GM21717 (cell line): ENCODE measurements around the gene GALNT17.

Source experiments
- ATAC-seq: cut with Tn5 transposase; IDR thresholded peaks from one replicate; pipeline ENCODE4 v1.9.1; 2021; ENCODE audit warnings: mild to moderate bottlenecking, moderate library complexity; ENCODE audit not compliant: unreplicated experiment

GALNT17 gene

DNA sequence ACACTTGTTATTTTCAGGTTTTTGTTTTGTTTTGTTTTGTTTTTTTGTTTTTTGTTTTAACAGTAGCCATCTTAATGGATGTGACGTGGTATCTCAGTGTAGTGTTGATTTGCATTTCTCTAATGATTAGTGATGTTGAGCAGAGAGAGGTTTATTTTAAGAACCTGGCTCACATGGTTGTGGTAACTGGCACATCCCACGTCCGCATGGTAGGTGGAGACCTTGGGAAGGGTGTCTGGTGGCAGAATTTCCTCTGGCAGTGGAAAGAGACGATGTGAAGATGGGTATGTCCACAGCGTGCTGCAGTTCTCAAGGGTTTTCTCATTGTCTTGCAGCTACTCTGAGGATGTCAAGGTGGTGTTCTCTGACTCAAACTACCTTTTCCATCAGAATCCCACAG lies 252.2 kb downstream of the GALNT17 start:
- ATAC-seq, result no peak

GRCh38 chr7:71385330-71385729 lies 253.4 kb downstream of the GALNT17 start:
- no peak for ATAC-seq

DNA sequence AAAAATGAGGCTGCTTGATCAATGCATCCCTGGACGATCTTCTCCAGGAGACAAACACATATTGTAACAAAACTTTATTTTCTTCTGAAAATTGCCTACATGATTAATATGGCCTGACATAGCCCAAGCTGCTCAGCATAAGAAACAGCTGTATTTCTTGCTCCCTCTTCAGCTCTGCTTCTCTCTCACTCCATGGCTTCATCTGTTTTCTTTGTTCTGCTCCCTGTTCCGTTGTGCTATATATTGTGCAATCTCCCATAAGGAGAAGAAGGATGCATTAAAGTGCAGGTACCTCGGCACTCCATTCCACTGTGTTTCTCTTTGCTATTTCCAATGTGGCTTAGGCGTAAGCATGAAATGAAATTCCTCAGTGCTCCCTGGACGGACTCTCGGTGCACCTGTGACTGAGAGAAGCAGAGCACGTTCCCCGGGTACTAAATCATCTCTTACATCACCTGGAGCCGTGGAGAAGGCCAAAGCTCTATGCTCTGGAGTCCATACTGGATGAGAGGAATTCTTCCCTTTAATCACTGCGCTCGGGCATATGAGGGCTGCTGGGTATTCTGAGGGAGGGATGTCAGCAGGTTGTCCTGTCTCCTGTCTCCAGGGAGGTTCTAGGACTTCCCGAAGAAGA lies 254.3 kb downstream of the GALNT17 start:
- ATAC-seq, result no peak

- ATAC-seq, result no peak
These were observed 256.2 kb downstream of the GALNT17 start for GRCh38 chr7:71388181-71388580.

DNA sequence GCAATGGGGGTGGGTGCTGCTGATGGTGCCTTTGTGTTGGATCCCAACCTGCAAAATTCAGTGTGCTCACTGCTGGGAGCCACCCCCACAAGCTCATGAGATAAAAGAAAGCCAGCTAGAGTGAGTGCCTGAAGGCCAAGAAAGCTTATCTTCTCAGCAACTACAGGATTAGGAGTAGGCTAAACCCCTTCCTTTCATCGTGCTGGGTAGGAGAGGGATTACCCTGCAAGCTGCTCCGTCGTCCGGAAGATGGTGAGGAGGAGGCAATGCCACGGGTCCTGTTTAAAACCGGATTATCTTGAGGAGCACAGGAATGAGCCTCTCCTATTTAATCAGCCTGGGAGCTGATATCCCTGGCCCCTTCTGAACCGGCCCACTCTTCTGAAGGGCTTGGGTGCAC lies 258.0 kb downstream of the GALNT17 start:
- ATAC-seq, result no peak

- no peak for ATAC-seq
These were observed 261.7 kb downstream of the GALNT17 start for GRCh38 chr7:71393661-71394060.

GRCh38 chr7:71402684-71403083 lies 270.7 kb downstream of the GALNT17 start:
- ATAC-seq, result no peak

GRCh38 chr7:71403202-71403946 lies 271.4 kb downstream of the GALNT17 start:
- no peak for ATAC-seq

DNA sequence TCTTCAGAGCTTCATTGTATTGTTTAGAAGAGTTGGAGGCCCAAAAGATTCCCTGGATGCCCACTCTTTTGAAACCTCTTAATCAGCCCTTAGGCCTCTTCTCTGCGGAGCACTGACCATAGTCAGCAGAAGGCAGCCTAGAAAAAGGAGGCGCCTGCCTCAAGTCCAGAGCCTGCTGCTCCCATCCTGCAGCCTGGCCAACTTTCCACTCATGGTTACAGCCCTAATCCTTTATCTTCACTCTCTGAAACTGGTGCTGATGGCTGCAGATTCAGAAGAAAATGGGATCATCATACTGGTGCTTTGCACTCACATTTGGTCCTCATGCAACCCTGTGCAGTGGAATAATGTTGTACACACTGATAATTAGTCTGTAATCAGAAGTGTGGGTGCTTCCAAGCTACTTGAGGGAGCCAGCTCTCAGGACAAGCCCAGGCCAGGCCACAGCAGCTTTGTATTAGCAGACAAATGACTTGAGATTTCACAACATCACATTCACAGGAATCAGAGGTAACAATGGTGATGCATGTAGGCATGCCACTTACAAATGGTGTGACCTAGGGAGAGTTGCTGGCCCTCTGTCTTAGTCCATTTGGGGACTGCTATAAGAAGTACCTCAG lies 272.9 kb downstream of the GALNT17 start:
- ATAC-seq, result no peak

- no peak for ATAC-seq
These were observed 276.3 kb downstream of the GALNT17 start for GRCh38 chr7:71408271-71408670.

DNA sequence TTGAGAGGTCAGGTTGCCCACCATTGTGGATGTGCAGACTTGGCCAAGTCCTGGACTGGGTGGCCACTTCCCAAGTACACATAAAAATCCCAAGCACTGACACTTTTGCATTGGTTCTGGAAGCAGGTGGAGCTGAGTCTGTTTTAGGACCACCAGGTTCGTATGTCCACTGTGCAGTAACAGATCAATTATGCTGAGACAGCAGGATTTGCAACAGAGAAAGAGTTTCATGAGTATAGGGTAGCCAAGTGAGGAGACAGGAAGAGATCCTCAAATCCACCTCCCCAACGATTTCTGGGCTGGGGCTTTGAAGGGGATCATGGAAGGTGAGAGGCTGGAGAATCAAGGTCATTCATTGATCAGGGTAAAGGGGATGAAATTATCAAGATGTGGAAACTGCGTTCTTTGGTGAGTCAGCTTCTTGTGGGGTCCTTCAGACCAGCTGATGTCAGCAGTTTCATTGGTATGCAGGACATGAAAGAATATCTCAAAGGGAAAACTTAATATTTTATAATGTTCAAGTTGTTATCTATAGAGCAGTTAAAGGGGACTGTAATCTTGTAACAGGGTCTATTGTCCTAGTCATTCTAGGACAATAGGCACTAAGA lies 277.7 kb downstream of the GALNT17 start:
- no peak for ATAC-seq

DNA sequence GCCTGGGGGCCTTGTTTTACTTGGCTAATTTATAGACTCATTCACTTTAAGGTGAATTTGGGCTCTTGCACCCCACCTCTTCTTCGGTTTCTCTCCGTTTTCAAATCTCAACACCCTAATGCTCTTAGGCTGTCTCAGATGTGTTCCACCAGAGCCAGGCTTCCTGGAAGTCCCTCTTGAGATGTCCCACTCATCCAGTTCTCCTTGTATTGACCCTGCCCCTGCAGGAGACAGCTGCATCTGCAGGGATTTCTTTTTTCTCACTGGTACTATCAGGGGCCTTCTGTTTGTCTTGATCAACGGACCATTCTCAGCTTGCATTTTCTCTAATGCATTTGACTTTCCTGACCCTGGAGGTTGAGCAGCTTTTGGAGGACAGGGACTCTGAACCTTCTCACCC lies 279.5 kb downstream of the GALNT17 start:
- ATAC-seq, result no peak

- no peak for ATAC-seq
These were observed 282.5 kb downstream of the GALNT17 start for GRCh38 chr7:71414490-71414889.

- no peak for ATAC-seq
These were observed 287.8 kb downstream of the GALNT17 start for GRCh38 chr7:71419546-71420337.

GRCh38 chr7:71422104-71422503 lies 290.2 kb downstream of the GALNT17 start:
- no peak for ATAC-seq

GRCh38 chr7:71424166-71425035 lies 292.5 kb downstream of the GALNT17 start:
- no peak for ATAC-seq

DNA sequence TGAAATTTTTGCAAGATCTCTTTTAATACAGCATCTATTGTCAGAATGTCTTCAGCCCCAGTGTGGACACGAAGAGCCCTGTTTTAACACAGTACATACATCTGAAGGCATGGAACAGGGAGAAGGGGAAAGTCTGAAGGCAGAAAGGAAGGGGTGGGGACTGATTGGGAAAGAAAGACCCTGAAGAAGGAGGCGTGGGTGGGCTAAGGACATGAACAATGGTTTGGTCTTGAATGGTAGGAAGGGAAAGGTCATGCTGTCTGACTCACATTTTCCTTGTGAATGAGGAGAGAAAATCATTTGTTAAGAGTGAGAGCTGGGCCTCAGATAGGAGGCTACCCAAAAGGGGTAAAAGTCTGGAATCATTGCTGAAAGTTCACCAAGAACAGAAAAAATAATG lies 297.1 kb downstream of the GALNT17 start:
- no peak for ATAC-seq

DNA sequence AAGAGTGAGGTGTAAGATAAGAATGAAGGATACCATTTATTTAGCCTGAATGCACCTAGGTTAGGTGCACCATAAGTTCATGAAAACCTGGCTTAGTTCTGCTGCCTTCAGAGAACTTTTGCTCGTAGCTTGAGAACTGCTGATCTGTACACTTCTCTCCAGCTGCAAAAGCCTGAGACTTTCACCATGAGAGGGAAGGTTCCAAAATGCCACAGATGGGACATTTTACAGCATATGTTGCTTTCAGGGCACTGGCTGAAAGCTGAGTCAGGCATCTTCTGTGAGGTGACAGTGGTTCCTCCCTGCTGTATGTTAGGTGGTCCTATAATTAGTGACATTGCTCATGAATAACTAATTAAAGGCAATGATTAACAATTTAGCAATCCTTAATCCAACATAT lies 298.3 kb downstream of the GALNT17 start:
- no peak for ATAC-seq

- no peak for ATAC-seq
These were observed 307.4 kb downstream of the GALNT17 start for GRCh38 chr7:71439321-71439720.
